ENCODE data around the gene APBA2. TPM values are rescaled to one million over a fixed set of nuclear protein-coding genes. Genes with fewer than 3 reads are reported as not detected.

Gene APBA2
- total and polyA plus RNA-seq, 2 of the 13 experiments (the other 11 are each of a cell fraction or from before 2014, with no cell fraction given) = 0.62 to 2.3 TPM

DNA sequence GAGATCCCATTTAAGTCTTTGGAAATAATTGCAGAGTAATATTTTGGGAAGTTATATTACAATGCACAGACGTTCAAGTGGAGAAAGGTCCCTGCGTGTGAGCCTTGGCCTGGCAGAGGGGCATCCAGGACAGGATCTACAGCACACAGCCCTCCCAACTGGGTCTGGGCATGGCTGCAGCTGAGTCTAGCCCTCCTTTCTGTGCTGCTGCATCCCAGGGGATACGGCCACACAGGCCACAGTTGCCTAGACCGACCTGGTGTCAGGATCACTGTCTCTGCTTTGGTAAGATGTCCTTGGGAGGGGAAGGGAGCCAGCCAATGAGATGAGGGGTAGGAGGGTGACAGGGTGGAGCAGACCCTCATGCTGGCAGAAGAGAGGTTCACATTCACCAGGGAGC, 46.1 kb downstream of the APBA2 start:
- POLR2A ChIA-PET = no interaction called here
- no peak for TF ChIP-seq ZNF746 (CRISPR knock-in tag; IDR thresholded peaks at IDR 0.05)
- TF ChIP-seq ZNF546 (CRISPR knock-in tag; conservative IDR thresholded peaks at IDR 0.05) = no peak
- no peak for TF ChIP-seq KLF12 (CRISPR knock-in tag; IDR thresholded peaks at IDR 0.05; ENCODE audit: borderline replicate concordance)
- no peak for TF ChIP-seq ELF1 (CRISPR knock-in tag; IDR thresholded peaks at IDR 0.05)
- no peak for TF ChIP-seq ZNF710 (CRISPR knock-in tag; IDR thresholded peaks at IDR 0.05; ENCODE audit: borderline replicate concordance)
- TF ChIP-seq ZNF275 (CRISPR knock-in tag; IDR thresholded peaks at IDR 0.05; ENCODE audit: borderline replicate concordance) = no peak
- TF ChIP-seq ZFYVE20 (CRISPR knock-in tag; IDR thresholded peaks at IDR 0.05; ENCODE audit: borderline replicate concordance, low read depth) = no peak
- no peak for TF ChIP-seq ZNF318 (CRISPR knock-in tag; IDR thresholded peaks at IDR 0.05)
- no peak for TF ChIP-seq ZBTB10 (CRISPR knock-in tag; IDR thresholded peaks at IDR 0.05; ENCODE audit: borderline replicate concordance)
- no peak for ATAC-seq

More for the DNA sequence above, 46.1 kb downstream of the APBA2 start:
- FAIRE-seq (no peak), DNase-seq (ENCODE audit: low spot score) (no peak)
- WGBS (ENCODE audit: low lambda C conversion rate) = 55% methylated on average over 2 of the region's 4 CpGs
- no peak overlapping the region for H3K4me3 ChIP-seq (replicated peaks in 1 of 3; ENCODE audit: insufficient read depth in 1 of 3, low read depth in 2 of 3, low read length in 3 of 3)
- H3K79me2 ChIP-seq (ENCODE audit: insufficient read depth, low read length) = no peaks in the 10 kb centered on the region
- intact Hi-C loops (cut with micrococcal nuclease; ENCODE audit: unreplicated experiment) = no loop called here
- H3K36me3 ChIP-seq (replicated peaks in 1 of 2; ENCODE audit: control insufficient read depth in 1 of 2, insufficient read depth in 2 of 2, low read length in 2 of 2) = no peaks in the 10 kb centered on the region
- no peaks in the 10 kb centered on the region; the same call in 1 of the 2 replicates for H4K20me1 ChIP-seq (ENCODE audit: insufficient read depth, low read length)
- no TSS peak for BruUV-seq (replicated peaks)
- no peaks in the 10 kb centered on the region; a peak in 1 of 5 replicates for H3K27me3 ChIP-seq (ENCODE audit: control insufficient read depth in 1 of 2, insufficient read depth in 2 of 2, low read length in 2 of 2)
- no peak overlapping the region for H2AFZ ChIP-seq (ENCODE audit: low read length)
- no peaks in the 10 kb centered on the region for H3K9me3 ChIP-seq (ENCODE audit: low read length)
- H3K4me1 ChIP-seq (ENCODE audit: insufficient read depth, low read length) = peaks cover 8% of the 10 kb centered on the region; the same call in 1 of the 2 replicates
- no peak overlapping the region for H3K9ac ChIP-seq (ENCODE audit: insufficient read depth, low read depth, low read length)
- in situ Hi-C loops (cut with HindIII; ENCODE audit: extremely low pct_ligation_motif_present, low pct_unique_long_range_greater_than_20kb) = no loop called here
- no peak overlapping the region for H3K4me2 ChIP-seq (ENCODE audit: low read depth, low read length)
- no peak overlapping the region for H3K27ac ChIP-seq (ENCODE audit: extremely low read length, insufficient read depth, low read length)
- CTCF ChIA-PET (ENCODE audit: low intra/inter-chr PET ratio, low total read pairs) = no interaction called here

Data from HepG2 (cell line).